OCI-LY3 (cell line): Measurements from ENCODE around the gene FRMD3.

Experiments
- H2AFZ ChIP-seq: fragments of 200-600, 300-600 bp; shearing (Covaris generic); 2 replicates; pipeline ENCODE4 v1.6.0; 2014; ENCODE audit warnings: antibody characterized with exemption, low read depth, low read length
- H3K27ac ChIP-seq: fragments of 200-600, 300-600 bp; sonication (generic); 2 replicates; pipeline ENCODE4 v1.5.1; 2014; ENCODE audit warnings: mild to moderate bottlenecking, low read length, moderate library complexity, mixed read lengths
- H3K27me3 ChIP-seq: fragments of 200-600, 300-600 bp; sonication (generic); 2 replicates; pipeline ENCODE4 v1.6.1; 2014; ENCODE audit warnings: low read depth, low read length, mixed read lengths
- H3K36me3 ChIP-seq: fragments of 200-600, 300-600 bp; sonication (generic); replicated peaks from 2 replicates; pipeline ENCODE3; 2014; ENCODE audit warnings: low read depth, low read length, mixed read lengths
- H3K4me1 ChIP-seq: fragments of 300-600, 200-600 bp; sonication (generic); 2 replicates; pipeline ENCODE4 v1.6.1; 2014; ENCODE audit warnings: low read length, mixed read lengths
- H3K4me2 ChIP-seq: fragments of 200-600, 300-600 bp; sonication (generic); 2 replicates; pipeline ENCODE4 v1.6.1; 2014; ENCODE audit warnings: low read length, mixed read lengths
- H3K4me3 ChIP-seq: fragments of 300-600, 200-600 bp; sonication (generic); 2 replicates; pipeline ENCODE4 v1.5.1; 2014; ENCODE audit warnings: antibody characterized with exemption, mild to moderate bottlenecking, low read length, moderate library complexity
- H3K79me2 ChIP-seq: fragments of 300-600, 200-600 bp; shearing (Covaris generic); 2 replicates; pipeline ENCODE4 v1.6.1; 2014; ENCODE audit warnings: mild to moderate bottlenecking, low read length, mixed read lengths
- H3K9ac ChIP-seq: fragments of 300-600, 200-600 bp; shearing (Covaris generic); 2 replicates; pipeline ENCODE4 v1.6.0; 2014; ENCODE audit warnings: mild to moderate bottlenecking, low read length, moderate library complexity
- H3K9me3 ChIP-seq: fragments of 200-600, 300-600 bp; shearing (Covaris generic); 2 replicates; pipeline ENCODE4 v1.6.1; 2014; ENCODE audit warnings: low read length, mixed read lengths; ENCODE audit not compliant: insufficient read depth
- H4K20me1 ChIP-seq: fragments of 200-600, 300-600 bp; sonication (generic); 2 replicates; pipeline ENCODE4 v1.6.1; 2016; ENCODE audit warnings: low read length, mixed read lengths; ENCODE audit not compliant: insufficient read depth
- EZH2phosphoT487 ChIP-seq: fragments of 200-600 bp; shearing (Covaris generic); IDR thresholded peaks from 2 replicates; pipeline ENCODE4 v1.6.1; 2018; ENCODE audit warnings: antibody characterized with exemption, mixed run types, low read depth
- TF ChIP-seq, protein P1 (sequence below): fragments of 200-600, 300-600 bp; sonication (generic); IDR thresholded peaks from 2 replicates; pipeline ENCODE4 v1.5.1; 2014; ENCODE audit warnings: antibody characterized with exemption, low read length, low read depth

The FRMD3 gene

DNA sequence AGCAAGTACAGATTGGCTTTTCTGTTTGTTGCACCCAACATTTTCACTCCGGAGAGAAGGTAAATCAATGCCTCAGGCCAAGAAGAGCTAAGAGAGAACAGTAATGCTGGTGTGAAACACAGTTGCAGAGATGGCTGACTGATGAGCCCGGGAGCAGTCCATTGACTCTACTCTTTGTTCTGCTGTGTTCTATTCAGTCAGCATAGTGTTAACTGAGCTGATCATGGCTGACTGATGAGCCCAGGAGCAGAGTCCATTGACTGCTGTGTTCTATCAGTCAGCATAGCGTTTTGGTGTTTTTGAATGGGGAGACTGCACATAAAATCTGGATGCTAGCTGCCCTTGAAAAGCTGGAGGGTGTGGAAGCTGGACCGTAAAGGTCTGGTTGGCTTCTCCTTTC, 141.4 kb downstream of the FRMD3 start:
- Histone ChIP-seq H3K9me3 (no peaks in the 10 kb centered on the region), H3K9ac (no peak overlapping the region), H3K4me1 (no peaks in the 10 kb centered on the region), H3K36me3 (no peaks in the 10 kb centered on the region), H3K27ac (no peak overlapping the region), H3K4me2 (no peak overlapping the region), H2AFZ (no peak overlapping the region), H3K27me3 (no peaks in the 10 kb centered on the region), H4K20me1 (no peaks in the 10 kb centered on the region), H3K4me3 (no peak overlapping the region), H3K79me2 (no peaks in the 10 kb centered on the region)
- TF ChIP-seq, protein P1, sequence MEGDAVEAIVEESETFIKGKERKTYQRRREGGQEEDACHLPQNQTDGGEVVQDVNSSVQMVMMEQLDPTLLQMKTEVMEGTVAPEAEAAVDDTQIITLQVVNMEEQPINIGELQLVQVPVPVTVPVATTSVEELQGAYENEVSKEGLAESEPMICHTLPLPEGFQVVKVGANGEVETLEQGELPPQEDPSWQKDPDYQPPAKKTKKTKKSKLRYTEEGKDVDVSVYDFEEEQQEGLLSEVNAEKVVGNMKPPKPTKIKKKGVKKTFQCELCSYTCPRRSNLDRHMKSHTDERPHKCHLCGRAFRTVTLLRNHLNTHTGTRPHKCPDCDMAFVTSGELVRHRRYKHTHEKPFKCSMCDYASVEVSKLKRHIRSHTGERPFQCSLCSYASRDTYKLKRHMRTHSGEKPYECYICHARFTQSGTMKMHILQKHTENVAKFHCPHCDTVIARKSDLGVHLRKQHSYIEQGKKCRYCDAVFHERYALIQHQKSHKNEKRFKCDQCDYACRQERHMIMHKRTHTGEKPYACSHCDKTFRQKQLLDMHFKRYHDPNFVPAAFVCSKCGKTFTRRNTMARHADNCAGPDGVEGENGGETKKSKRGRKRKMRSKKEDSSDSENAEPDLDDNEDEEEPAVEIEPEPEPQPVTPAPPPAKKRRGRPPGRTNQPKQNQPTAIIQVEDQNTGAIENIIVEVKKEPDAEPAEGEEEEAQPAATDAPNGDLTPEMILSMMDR, result no peak
- TF ChIP-seq EZH2phosphoT487, result no peak

DNA sequence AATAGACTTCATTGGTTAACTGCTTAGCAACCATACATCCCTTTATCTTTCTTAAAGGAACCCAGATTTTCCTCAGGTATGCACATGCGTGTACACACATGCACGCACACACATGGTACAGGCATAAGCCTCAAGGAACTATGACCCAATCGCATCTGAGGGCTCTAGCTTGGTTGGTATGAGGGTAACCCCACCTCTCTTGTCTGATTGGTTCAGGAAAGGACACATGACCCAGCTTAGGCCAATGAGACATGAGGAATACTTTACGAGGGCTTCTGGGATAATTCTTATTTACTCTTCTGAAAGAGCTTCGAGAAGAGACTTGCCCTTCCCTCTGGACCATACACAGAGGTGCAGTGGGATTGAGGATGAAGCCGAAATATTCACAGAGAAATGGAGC, 141.9 kb downstream of the FRMD3 start:
- no peak overlapping the region for H3K9ac ChIP-seq
- no peaks in the 10 kb centered on the region for H3K79me2 ChIP-seq
- H3K4me2 ChIP-seq, result no peak overlapping the region
- peaks cover 4% of the 10 kb centered on the region for H3K4me1 ChIP-seq
- no peaks in the 10 kb centered on the region for H3K9me3 ChIP-seq
- H3K27me3 ChIP-seq, result no peaks in the 10 kb centered on the region
- H2AFZ ChIP-seq, result no peak overlapping the region
- H3K4me3 ChIP-seq, result no peak overlapping the region
- no peak overlapping the region for H3K27ac ChIP-seq
- no peak for TF ChIP-seq EZH2phosphoT487
- TF ChIP-seq, protein P1, result no peak
- no peaks in the 10 kb centered on the region for H4K20me1 ChIP-seq
- no peaks in the 10 kb centered on the region for H3K36me3 ChIP-seq

DNA sequence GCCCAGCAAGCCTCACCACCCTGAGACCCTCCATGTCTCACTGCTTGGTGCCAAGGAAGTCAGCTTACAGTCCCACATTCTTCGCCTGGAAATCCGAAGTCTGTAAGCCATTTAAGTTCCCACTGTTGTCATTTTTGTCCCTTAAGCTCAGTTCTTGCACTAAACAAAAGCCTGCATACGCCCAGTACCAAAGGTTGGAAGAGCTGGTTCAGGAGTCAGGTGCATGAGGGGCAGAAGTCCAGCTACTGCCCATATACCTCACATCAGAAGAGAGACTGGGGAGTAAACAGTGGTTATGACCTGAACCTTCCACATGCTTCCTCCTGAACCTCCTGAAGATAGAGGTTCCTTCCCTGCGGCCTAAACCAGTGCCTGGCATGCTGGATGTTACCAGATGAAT, 146.0 kb downstream of the FRMD3 start:
- H3K27ac ChIP-seq, result no peak overlapping the region
- no peaks in the 10 kb centered on the region for H4K20me1 ChIP-seq

DNA sequence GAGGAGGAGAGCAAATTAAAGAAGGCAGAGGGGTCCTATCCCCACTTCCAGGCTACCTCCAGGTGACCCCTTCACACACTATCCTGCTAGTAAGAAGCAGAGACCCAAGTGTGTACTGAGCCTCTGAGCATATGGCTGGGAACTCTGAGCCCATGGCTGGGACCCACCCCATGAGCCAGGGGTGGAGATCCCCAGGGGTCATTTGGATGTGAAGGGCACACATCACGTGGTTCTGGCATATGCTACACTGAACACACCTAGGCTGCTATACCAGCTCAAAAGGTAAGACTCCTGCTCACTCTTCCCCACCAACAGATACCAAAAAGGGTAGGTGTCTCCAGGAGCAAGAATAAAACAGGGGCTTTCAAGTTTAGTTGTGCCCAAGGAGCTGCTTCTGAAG, 149.9 kb downstream of the FRMD3 start:
- no peaks in the 10 kb centered on the region for H3K9me3 ChIP-seq

More for the DNA sequence above, 146.0 kb downstream of the FRMD3 start:
- no peak overlapping the region for H3K9ac ChIP-seq
- H3K9me3 ChIP-seq, result no peaks in the 10 kb centered on the region
- H2AFZ ChIP-seq, result no peak overlapping the region
- no peaks in the 10 kb centered on the region for H3K36me3 ChIP-seq
- H3K4me1 ChIP-seq, result peaks cover 14% of the 10 kb centered on the region
- H3K79me2 ChIP-seq, result no peaks in the 10 kb centered on the region
- no peaks in the 10 kb centered on the region for H3K27me3 ChIP-seq
- TF ChIP-seq, protein P1, result no peak
- no peak for TF ChIP-seq EZH2phosphoT487
- H3K4me3 ChIP-seq, result no peak overlapping the region
- no peak overlapping the region for H3K4me2 ChIP-seq

More for the DNA sequence above, 149.9 kb downstream of the FRMD3 start:
- peaks cover 12% of the 10 kb centered on the region for H3K36me3 ChIP-seq
- H3K27ac ChIP-seq, result no peak overlapping the region
- no peak for TF ChIP-seq EZH2phosphoT487
- TF ChIP-seq, protein P1, result no peak
- H3K4me1 ChIP-seq, result peaks cover 14% of the 10 kb centered on the region
- no peak overlapping the region for H2AFZ ChIP-seq
- no peaks in the 10 kb centered on the region for H3K79me2 ChIP-seq
- H3K9ac ChIP-seq, result no peak overlapping the region
- no peaks in the 10 kb centered on the region for H4K20me1 ChIP-seq
- H3K27me3 ChIP-seq, result no peaks in the 10 kb centered on the region
- H3K4me2 ChIP-seq, result no peak overlapping the region
- H3K4me3 ChIP-seq, result no peak overlapping the region
